Measurements from ENCODE around the gene IL1F10. TPM values are rescaled to one million over a fixed set of nuclear protein-coding genes. Genes with fewer than 3 reads are reported as not detected.

IL1F10 gene
- total RNA-seq, 1 donor from 2014 or later = not detected

DNA sequence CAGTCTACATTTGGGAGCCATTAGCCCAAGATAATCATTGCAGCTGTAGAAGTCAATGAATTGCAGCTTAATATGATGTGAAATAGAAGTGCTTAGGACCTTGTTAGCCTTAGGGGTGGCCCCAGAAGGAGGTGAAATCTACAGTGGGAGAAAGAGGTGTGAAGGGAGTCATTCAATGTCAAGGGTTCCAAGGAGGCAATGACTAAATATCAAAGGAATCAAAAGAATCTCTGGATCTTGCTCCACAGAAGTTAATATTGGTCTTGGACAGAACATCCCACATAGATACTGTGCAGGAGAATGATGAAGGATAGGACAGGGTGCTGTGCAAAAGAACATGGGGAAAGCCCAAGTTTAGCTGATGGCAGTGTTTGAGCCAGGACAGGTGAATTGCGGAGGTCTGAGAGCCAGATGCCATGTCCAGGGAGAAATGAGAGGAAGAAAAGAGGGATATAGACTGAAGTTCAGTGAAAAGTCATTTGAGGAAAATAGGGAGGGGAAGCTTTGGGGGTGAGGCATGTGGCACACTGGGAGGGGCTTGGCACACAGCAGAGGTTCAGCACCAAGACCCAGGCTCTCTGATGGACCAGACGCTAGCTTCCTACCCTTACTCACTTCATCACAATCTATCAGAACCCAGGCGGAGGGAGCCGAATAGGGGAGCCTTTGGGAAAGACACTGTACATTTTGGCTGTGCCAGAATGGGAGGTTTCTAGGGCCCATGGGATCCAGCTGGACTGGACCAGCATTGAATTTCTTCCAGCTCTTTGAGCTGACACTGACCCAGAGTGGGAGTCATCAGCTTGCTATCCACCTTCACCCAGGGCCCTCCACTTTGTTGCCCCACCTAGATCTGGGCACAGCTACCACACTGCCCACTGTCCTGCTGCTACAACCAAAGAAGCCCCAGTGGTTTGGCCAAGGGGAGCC is 2.2 kb downstream of the IL1F10 start:
- H3K9me3 ChIP-seq (ENCODE audit: insufficient read depth, low read depth, low read length) = peaks cover 6% of the 10 kb centered on the region
- H3K27ac ChIP-seq (ENCODE audit: low read depth, low read length) = no peak overlapping the region
- H3K27me3 ChIP-seq (ENCODE audit: insufficient read depth, low read length) = peaks cover 4% of the 10 kb centered on the region
- H3K9me3 Mint-ChIP-seq (ENCODE audit: unreplicated experiment) = peaks cover 6% of the 10 kb centered on the region
- no peaks in the 10 kb centered on the region for H4K20me1 ChIP-seq (ENCODE audit: insufficient read depth, low read length)
- FAIRE-seq (no peak), DNase-seq (ENCODE audit: low read depth) (no peak)
- no peaks in the 10 kb centered on the region for H3K79me2 ChIP-seq (ENCODE audit: insufficient read depth, low read length)
- H3K27ac Mint-ChIP-seq (ENCODE audit: unreplicated experiment) = no peak overlapping the region
- no peaks in the 10 kb centered on the region for H3K4me1 ChIP-seq (ENCODE audit: insufficient read depth, low read length)
- no peak overlapping the region for H3K4me2 ChIP-seq (ENCODE audit: low read length)
- H3K9ac ChIP-seq (ENCODE audit: low read length) = no peak overlapping the region
- H3K36me3 Mint-ChIP-seq (ENCODE audit: low read depth, unreplicated experiment) = no peaks in the 10 kb centered on the region
- H3K4me1 Mint-ChIP-seq (ENCODE audit: low read depth, unreplicated experiment) = peaks cover 17% of the 10 kb centered on the region
- H2AFZ ChIP-seq (ENCODE audit: low read depth, low read length) = no peak overlapping the region
- H3K4me3 ChIP-seq (ENCODE audit: insufficient read depth, low read depth, low read length) = no peak overlapping the region
- H3K36me3 ChIP-seq (ENCODE audit: insufficient read depth, low read length) = no peaks in the 10 kb centered on the region
- TF ChIP-seq EZH2 (IDR thresholded peaks at IDR 0.05; ENCODE audit: insufficient read depth, low read length) = no peak
- TF ChIP-seq, protein P1, sequence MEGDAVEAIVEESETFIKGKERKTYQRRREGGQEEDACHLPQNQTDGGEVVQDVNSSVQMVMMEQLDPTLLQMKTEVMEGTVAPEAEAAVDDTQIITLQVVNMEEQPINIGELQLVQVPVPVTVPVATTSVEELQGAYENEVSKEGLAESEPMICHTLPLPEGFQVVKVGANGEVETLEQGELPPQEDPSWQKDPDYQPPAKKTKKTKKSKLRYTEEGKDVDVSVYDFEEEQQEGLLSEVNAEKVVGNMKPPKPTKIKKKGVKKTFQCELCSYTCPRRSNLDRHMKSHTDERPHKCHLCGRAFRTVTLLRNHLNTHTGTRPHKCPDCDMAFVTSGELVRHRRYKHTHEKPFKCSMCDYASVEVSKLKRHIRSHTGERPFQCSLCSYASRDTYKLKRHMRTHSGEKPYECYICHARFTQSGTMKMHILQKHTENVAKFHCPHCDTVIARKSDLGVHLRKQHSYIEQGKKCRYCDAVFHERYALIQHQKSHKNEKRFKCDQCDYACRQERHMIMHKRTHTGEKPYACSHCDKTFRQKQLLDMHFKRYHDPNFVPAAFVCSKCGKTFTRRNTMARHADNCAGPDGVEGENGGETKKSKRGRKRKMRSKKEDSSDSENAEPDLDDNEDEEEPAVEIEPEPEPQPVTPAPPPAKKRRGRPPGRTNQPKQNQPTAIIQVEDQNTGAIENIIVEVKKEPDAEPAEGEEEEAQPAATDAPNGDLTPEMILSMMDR (IDR thresholded peaks at IDR 0.05; ENCODE audit: insufficient read depth, low read depth, low read length) = no peak
- no peak overlapping the region for H3K4me3 Mint-ChIP-seq (ENCODE audit: unreplicated experiment)
- H3K27me3 Mint-ChIP-seq (ENCODE audit: low read depth, unreplicated experiment) = peaks cover 37% of the 10 kb centered on the region

DNA sequence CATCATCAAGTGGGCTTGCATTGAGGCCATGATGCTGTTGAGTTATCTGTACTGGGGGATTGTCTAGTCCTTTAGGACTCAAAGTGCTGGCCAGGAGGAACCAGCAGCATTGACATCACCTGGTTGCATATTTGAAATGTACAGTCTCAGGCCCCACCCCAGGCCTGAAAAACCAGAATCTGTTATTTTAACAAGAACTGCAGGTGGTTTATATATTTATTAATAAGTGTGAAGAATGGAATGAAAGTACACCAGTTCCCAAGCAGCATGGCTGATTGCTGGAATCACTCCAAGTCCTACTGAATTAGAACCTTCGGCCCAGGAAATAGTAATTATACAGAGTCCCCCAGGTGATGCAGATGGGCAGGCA is 2.8 kb downstream of the IL1F10 start:
- Histone ChIP-seq H2AFZ (ENCODE audit: low read depth, low read length) (no peak overlapping the region), H3K79me2 (ENCODE audit: insufficient read depth, low read length) (no peaks in the 10 kb centered on the region), H3K4me3 (ENCODE audit: insufficient read depth, low read depth, low read length) (no peak overlapping the region), H4K20me1 (ENCODE audit: insufficient read depth, low read length) (no peaks in the 10 kb centered on the region), H3K27ac (ENCODE audit: low read depth, low read length) (no peak overlapping the region), H3K9me3 (ENCODE audit: insufficient read depth, low read depth, low read length) (peaks cover 2% of the 10 kb centered on the region), H3K36me3 (ENCODE audit: insufficient read depth, low read length) (no peaks in the 10 kb centered on the region), H3K27me3 (ENCODE audit: insufficient read depth, low read length) (peaks cover 7% of the 10 kb centered on the region), H3K4me1 (ENCODE audit: insufficient read depth, low read length) (no peaks in the 10 kb centered on the region), H3K9ac (ENCODE audit: low read length) (no peak overlapping the region), H3K4me2 (ENCODE audit: low read length) (no peak overlapping the region)
- DNase-seq (ENCODE audit: low read depth) (no peak), FAIRE-seq (no peak)
- no peak overlapping the region for H3K4me3 Mint-ChIP-seq (ENCODE audit: unreplicated experiment)
- H3K27me3 Mint-ChIP-seq (ENCODE audit: low read depth, unreplicated experiment) = peaks cover 37% of the 10 kb centered on the region
- peaks cover 2% of the 10 kb centered on the region for H3K9me3 Mint-ChIP-seq (ENCODE audit: unreplicated experiment)
- no peaks in the 10 kb centered on the region for H3K36me3 Mint-ChIP-seq (ENCODE audit: low read depth, unreplicated experiment)
- peaks cover 17% of the 10 kb centered on the region for H3K4me1 Mint-ChIP-seq (ENCODE audit: low read depth, unreplicated experiment)
- H3K27ac Mint-ChIP-seq (ENCODE audit: unreplicated experiment) = no peak overlapping the region
- TF ChIP-seq, protein P1 (IDR thresholded peaks at IDR 0.05; ENCODE audit: insufficient read depth, low read depth, low read length) = no peak
- no peak for TF ChIP-seq EZH2 (IDR thresholded peaks at IDR 0.05; ENCODE audit: insufficient read depth, low read length)

DNA sequence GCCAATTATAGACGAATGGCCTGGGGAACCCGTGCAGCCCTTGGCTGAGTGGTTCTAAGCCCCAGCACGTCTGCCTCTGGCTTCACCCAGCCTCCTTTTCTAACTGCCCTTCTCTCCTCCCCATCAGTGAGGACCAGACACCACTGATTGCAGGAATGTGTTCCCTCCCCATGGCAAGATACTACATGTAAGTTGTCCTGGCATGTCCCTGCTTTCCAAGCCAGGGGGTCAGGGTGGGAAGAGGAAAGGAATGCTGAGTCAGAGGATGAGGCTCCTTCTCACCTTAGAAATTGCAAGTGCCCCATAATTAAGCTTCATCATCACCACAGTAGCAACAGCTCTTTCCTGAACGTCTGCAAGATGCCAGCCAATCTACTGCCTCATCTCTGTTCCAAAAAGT is 4.8 kb downstream of the IL1F10 start:
- FAIRE-seq (no peak), DNase-seq (ENCODE audit: low read depth) (no peak)
- Histone ChIP-seq H3K4me3 (ENCODE audit: insufficient read depth, low read depth, low read length) (no peak overlapping the region), H2AFZ (ENCODE audit: low read depth, low read length) (no peak overlapping the region), H3K4me2 (ENCODE audit: low read length) (no peak overlapping the region), H3K36me3 (ENCODE audit: insufficient read depth, low read length) (no peaks in the 10 kb centered on the region), H3K9me3 (ENCODE audit: insufficient read depth, low read depth, low read length) (no peaks in the 10 kb centered on the region), H4K20me1 (ENCODE audit: insufficient read depth, low read length) (no peaks in the 10 kb centered on the region), H3K4me1 (ENCODE audit: insufficient read depth, low read length) (no peaks in the 10 kb centered on the region), H3K9ac (ENCODE audit: low read length) (no peak overlapping the region), H3K27me3 (ENCODE audit: insufficient read depth, low read length) (peaks cover 12% of the 10 kb centered on the region), H3K79me2 (ENCODE audit: insufficient read depth, low read length) (no peaks in the 10 kb centered on the region), H3K27ac (ENCODE audit: low read depth, low read length) (no peak overlapping the region)
- H3K9me3 Mint-ChIP-seq (ENCODE audit: unreplicated experiment) = peaks cover 2% of the 10 kb centered on the region
- no peak overlapping the region for H3K4me3 Mint-ChIP-seq (ENCODE audit: unreplicated experiment)
- no peak overlapping the region for H3K27ac Mint-ChIP-seq (ENCODE audit: unreplicated experiment)
- TF ChIP-seq, protein P1 (IDR thresholded peaks at IDR 0.05; ENCODE audit: insufficient read depth, low read depth, low read length) = no peak
- no peak for TF ChIP-seq EZH2 (IDR thresholded peaks at IDR 0.05; ENCODE audit: insufficient read depth, low read length)
- peaks cover 39% of the 10 kb centered on the region for H3K27me3 Mint-ChIP-seq (ENCODE audit: low read depth, unreplicated experiment)
- peaks cover 17% of the 10 kb centered on the region for H3K4me1 Mint-ChIP-seq (ENCODE audit: low read depth, unreplicated experiment)
- no peaks in the 10 kb centered on the region for H3K36me3 Mint-ChIP-seq (ENCODE audit: low read depth, unreplicated experiment)
